Bronchial smooth muscle cell (primary cell): ENCODE results near the gene NFAT5. TPM values are rescaled to one million over a fixed set of nuclear protein-coding genes. Genes with fewer than 3 reads are reported as not detected.

Experiments
- total RNA-seq: library from RNA; depleted of rRNA; stranded (reverse); fragments of >200 nt; gene quantifications from 2 replicates; pipeline ENCODE4 v1.2.1, GENCODE V29; 2014

NFAT5 gene
- total RNA-seq, result 10.1 and 11.7 TPM in 2 replicates

GRCh38 chr16:69565671-69566239 lies at the start of gene NFAT5:
Gene NFAT5, plus strand, starts transcription at chr16:69565966. Its CDS starts 336 bp downstream, at chr16:69566302.

GRCh38 chr16:69726313-69727060 lies 160.7 kb downstream of the NFAT5 start, which contains the start of gene NQO1:
Gene NQO1, minus strand, starts transcription at chr16:69726560. Its CDS starts 121 bp downstream, at chr16:69726439.

Other genes starting within 250 kb of the NFAT5 start
- 6.7 and 7.1 TPM in 2 replicates for gene PDF, start 235.4 kb upstream of the NFAT5 start, total RNA-seq
- gene COG8, start 226.4 kb upstream of the NFAT5 start, total RNA-seq, result 22.3 and 24.0 TPM in 2 replicates
- gene NIP7, start 226.2 kb upstream of the NFAT5 start, total RNA-seq, result 13.6 and 17.8 TPM in 2 replicates
- gene TMED6, start 214.2 kb upstream of the NFAT5 start, total RNA-seq, result not detected in 2 replicates
- gene TERF2, start 180.0 kb upstream of the NFAT5 start, total RNA-seq, result 6.4 and 8.7 TPM in 2 replicates
- 40.3 and 46.7 TPM in 2 replicates for gene CYB5B, start 141.3 kb upstream of the NFAT5 start, total RNA-seq
- 584 and 702 TPM in 2 replicates for gene NQO1, start 160.6 kb downstream of the NFAT5 start, total RNA-seq
- 25.7 and 26.6 TPM in 2 replicates for gene NOB1, start 189.0 kb downstream of the NFAT5 start, total RNA-seq
- gene WWP2, start 196.4 kb downstream of the NFAT5 start, total RNA-seq, result 11.7 and 16.4 TPM in 2 replicates